ENCODE data around the gene SEMA6A.

Gene SEMA6A

GRCh38 chr5:116495786-116496357, 78.8 kb downstream of the SEMA6A start:
- no peak for DNase-seq (ENCODE audit: low spot score)

GRCh38 chr5:116494784-116495450, 79.7 kb downstream of the SEMA6A start:
- DNase-seq (ENCODE audit: low spot score) = no peak

DNA sequence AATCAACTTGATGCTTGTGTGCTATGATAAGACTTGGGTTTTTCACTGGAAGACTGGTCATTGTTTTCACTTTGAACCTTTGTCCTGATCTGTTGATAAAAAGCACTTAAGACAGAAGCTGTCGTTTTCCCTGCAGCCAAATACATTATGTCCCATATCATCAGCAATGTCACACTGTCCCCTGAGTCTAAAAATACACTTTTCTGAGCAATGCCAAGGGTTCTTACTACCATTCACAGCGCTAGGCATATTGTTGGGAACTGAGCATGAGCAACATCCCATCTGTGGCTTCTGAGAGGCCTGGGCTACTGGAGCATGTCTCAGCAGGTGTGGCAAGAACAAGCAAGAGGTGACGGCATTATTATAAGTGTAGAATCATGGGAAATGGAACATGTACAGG, 81.8 kb downstream of the SEMA6A start:
- no peak for DNase-seq (ENCODE audit: low spot score)

- peak; percentile 52 for DNase-seq (ENCODE audit: low spot score)
These were observed 82.5 kb downstream of the SEMA6A start for GRCh38 chr5:116492016-116492623.

- no peak for DNase-seq (ENCODE audit: low spot score)
These were observed 86.1 kb downstream of the SEMA6A start for GRCh38 chr5:116488356-116489041.

GRCh38 chr5:116487045-116487444, 87.6 kb downstream of the SEMA6A start:
- DNase-seq (ENCODE audit: low spot score) = no peak

GRCh38 chr5:116486588-116486987, 88.0 kb downstream of the SEMA6A start:
- no peak for DNase-seq (ENCODE audit: low spot score)

- no peak for DNase-seq (ENCODE audit: low spot score)
These were observed 90.0 kb downstream of the SEMA6A start for GRCh38 chr5:116484645-116485044.

- no peak for DNase-seq (ENCODE audit: low spot score)
These were observed 92.2 kb downstream of the SEMA6A start for GRCh38 chr5:116482394-116482793.

DNA sequence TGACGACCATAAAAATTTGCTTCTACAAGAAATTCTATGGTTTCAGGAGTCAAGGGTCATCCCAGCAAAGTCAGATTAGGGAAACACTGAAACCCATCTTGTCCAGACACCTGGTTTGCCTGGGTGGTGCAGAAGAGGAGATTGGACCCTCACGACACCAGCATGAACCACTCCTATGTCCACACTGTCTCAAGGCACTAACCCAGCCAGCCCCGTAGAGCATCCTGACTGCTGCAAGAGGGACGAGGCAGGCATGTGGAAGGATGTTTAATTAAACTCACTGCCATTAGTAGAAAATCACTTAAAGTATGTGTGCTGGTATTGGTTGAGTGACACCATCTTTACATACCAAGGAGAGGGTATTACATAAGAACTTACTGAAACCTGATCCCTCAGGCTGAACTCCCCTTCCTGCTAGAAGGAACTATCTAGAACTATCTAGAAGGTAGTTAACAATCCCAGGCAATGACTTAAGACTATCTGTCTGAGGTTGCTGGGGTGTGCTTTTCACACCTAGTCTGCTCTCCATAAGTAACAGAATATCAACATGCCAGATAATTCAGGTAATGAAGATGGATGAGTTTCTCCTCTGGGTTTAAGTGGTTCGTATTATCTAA, 93.6 kb downstream of the SEMA6A start:
- no peak for DNase-seq (ENCODE audit: low spot score)

- DNase-seq (ENCODE audit: low spot score) = no peak
These were observed 94.6 kb downstream of the SEMA6A start for GRCh38 chr5:116479776-116480675.

GRCh38 chr5:116478491-116478890, 96.1 kb downstream of the SEMA6A start:
- DNase-seq (ENCODE audit: low spot score) = no peak

DNA sequence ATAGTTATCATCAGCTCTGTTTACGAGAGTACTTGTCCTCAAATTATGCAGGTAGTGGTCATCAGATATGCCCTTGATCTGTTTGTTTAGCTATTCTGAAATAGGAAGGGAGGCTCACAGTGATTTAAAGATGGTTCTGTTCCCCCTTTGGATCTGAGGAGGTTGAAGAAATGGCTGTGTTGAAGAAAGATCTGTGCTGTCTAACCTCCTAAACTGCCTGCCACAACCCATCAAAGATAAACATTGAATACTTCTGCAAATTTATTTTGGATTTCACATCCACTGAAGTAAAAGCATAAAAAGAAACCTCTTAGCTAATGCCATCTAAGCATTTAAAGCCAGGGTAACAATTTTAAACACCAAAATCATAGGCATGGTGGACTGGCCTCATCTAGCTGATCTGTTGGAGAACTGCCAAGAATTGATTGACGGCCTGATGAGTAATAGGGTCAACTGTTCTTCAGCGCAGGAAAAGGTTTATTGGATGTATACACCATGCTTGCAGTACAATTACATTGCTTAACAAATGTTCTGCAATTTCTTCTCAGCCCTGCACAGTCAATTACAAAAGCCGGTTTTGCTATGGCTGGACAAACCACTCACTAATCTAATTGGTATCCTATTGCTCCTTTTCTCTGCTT, 97.6 kb downstream of the SEMA6A start:
- no peak for DNase-seq (ENCODE audit: low spot score)

DNA sequence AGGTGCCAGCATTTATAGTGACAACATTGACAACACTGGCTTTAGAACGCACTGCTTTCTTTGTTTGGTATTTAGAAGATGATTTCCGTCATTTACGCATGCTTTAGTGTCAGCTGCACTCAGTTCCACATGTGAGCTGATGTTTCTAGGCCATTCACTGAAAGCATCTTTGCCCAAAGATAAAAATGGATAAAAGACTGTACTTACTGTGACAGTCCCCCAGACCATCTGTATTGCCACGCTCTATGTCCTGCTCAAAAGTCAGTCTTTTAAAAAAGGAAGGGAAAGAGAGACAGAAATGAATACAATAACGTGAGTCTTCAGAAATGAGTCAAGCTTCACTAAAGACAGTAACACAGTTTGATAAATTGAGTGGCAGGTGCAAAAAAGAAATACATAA, 99.3 kb downstream of the SEMA6A start:
- DNase-seq (ENCODE audit: low spot score) = no peak

DNA sequence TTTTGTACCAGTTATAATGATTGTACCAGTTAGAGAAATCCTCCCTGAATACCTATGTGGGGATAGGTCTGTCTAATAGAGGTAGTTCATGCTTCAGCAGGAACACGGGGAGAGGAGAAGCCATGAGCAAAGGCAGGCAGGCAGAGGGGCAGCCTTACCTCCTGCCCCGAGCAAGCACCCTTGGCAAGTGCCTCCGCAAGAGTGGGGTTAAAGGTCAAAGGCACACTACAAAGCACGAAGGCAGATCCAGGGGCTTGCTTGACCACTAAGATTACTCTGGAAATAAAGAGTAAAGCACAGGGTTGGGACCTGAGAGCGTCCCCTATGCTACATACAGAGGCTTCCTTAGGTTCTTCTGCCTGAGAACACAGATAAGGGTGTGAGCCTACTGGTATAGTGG, 100.9 kb downstream of the SEMA6A start:
- no peak for DNase-seq (ENCODE audit: low spot score)

DNA sequence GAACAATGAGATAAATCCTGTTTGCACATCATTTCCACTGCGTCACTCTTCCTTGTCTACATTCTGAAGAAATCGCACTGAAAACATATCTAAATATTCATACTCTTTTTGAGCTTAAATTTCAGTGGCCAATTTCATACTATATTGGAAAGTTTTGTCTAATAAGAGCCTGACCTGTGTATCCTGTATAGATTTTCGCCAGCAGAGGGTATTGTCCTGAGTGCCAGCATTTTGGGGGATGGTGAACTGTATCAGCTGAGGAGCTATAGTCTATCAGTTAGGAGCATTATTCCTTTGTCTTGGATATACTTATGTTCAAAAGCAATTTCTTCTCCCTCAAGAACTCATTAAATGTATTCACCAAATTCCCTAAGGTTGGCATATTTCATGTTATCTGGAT, 102.3 kb downstream of the SEMA6A start:
- no peak for DNase-seq (ENCODE audit: low spot score)

- DNase-seq (ENCODE audit: low spot score) = no peak
These were observed 105.0 kb downstream of the SEMA6A start for GRCh38 chr5:116469631-116470030.

- no peak for DNase-seq (ENCODE audit: low spot score)
These were observed 106.0 kb downstream of the SEMA6A start for GRCh38 chr5:116468583-116468982.

GRCh38 chr5:116467465-116467843, 107.2 kb downstream of the SEMA6A start:
- no peak for DNase-seq (ENCODE audit: low spot score)

DNA sequence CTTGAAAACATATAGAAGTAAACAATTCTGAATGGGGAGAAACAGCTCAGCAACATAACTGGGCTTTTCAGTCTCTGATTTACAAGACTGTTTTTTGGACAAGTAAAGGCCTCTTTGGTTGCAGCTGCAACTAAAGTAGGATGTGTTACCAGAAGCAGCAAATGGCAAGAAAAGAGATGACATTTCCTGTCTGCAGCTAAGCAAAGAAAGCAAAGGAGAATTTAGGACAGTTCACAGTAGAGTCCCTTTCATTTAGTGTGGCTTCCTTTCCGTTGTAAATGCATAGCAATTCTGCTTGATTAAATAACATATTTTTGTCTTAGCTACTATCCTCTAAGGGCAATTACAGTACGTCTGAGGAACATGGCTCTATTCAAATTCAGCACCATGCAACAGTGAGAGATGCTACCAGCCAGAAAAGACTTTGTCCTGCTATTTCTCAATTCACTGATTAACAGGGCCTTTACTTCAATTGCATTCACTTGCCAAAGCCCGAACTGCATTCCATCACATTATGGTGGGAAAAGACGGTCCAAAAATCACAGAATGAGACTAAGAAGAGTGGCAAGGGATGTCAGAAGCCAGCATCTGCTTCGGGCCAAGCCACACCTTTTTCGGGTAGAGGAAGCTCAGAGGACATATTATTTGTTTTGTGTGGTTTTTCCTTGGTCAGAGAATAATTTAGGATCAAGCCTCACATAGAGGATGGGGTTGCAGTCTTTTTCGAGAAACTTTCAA, 107.7 kb downstream of the SEMA6A start:
- DNase-seq (ENCODE audit: low spot score) = no peak

Measured in RKO (cell line).